Gastroesophageal sphincter (tissue), 3 donors: ENCODE results near the gene BLVRA.

Experiments
- CTCF ChIP-seq, 4 experiments: fragments of 200-600 bp in 2 of 4; fragments of 450-650 bp in 2 of 4; sonication (generic) in 1 of 4; IDR thresholded peaks; one replicate each; pipeline ENCODE4 v1.5.1; 2017 to 2019; ENCODE audit warnings: antibody characterized with exemption in 4 of 4, mild to moderate bottlenecking in 2 of 4, moderate library complexity in 2 of 4
- EP300 ChIP-seq: sonication (generic); formaldehyde crosslinking; IDR thresholded peaks from one replicate; pipeline ENCODE4 v1.6.1; 2017; ENCODE audit warnings: antibody characterized with exemption, mild to moderate bottlenecking
- POLR2AphosphoS5 ChIP-seq: sonication (generic); formaldehyde crosslinking; IDR thresholded peaks from one replicate; pipeline ENCODE4 v1.6.1; 2017; ENCODE audit warnings: antibody characterized with exemption

- no peak for TF ChIP-seq EP300
- TF ChIP-seq CTCF (IDR thresholded peaks at IDR 0.05), result no peak
- TF ChIP-seq POLR2AphosphoS5, result no peak
Observed at GRCh38 chr7:43855176-43855575, 96.7 kb downstream of the BLVRA start.
